GM23338 (cell line): Measurements from ENCODE around the gene KCMF1. TPM values are rescaled to one million over a fixed set of nuclear protein-coding genes. Genes with fewer than 3 reads are reported as not detected.

Experiments used
- ATAC-seq: fragments of 200-7000 bp; cut with Tn5 transposase; 3 replicates; pipeline ENCODE4 v1.9.1; 2020
- DNase-seq: peaks from one replicate; pipeline ENCODE4 v3.0.0-alpha.2; 2015; ENCODE audit warnings: low spot score
- H2AFZ ChIP-seq: fragments of 200-600 bp; sonication (generic); 2 replicates; pipeline ENCODE4 v1.8.0; 2016; ENCODE audit warnings: antibody characterized with exemption, mild to moderate bottlenecking, moderate library complexity
- H3F3A ChIP-seq: fragments of 200-600 bp; sonication (generic); replicated peaks from 2 replicates; pipeline ENCODE4 v1.8.0; 2017; ENCODE audit warnings: antibody characterized with exemption, mixed run types, low read depth
- H3K27ac ChIP-seq: fragments of 200-600 bp; sonication (generic); 2 replicates; pipeline ENCODE4 v1.6.1; 2016; ENCODE audit warnings: low read depth
- H3K27me3 ChIP-seq: fragments of 200-600 bp; sonication (generic); 2 replicates; pipeline ENCODE4 v1.8.0; 2016; ENCODE audit warnings: mild to moderate bottlenecking, mixed run types, moderate library complexity; ENCODE audit not compliant: insufficient read depth
- H3K36me3 ChIP-seq: fragments of 200-600 bp; sonication (generic); 2 replicates; pipeline ENCODE4 v1.8.0; 2016; ENCODE audit warnings: mild to moderate bottlenecking; ENCODE audit not compliant: insufficient read depth
- H3K4me1 ChIP-seq: fragments of 200-600 bp; sonication (generic); 2 replicates; pipeline ENCODE4 v1.8.0; 2016; ENCODE audit warnings: mild to moderate bottlenecking, moderate library complexity; ENCODE audit not compliant: insufficient read depth
- H3K4me2 ChIP-seq: fragments of 200-600 bp; sonication (generic); 2 replicates; pipeline ENCODE4 v1.7.1; 2017; ENCODE audit warnings: mixed run types
- H3K4me3 ChIP-seq: fragments of 200-600 bp; sonication (generic); 2 replicates; pipeline ENCODE4 v1.6.1; 2016; ENCODE audit warnings: mixed run types
- H3K79me2 ChIP-seq: fragments of 200-600 bp; sonication (generic); replicated peaks from 2 replicates; pipeline ENCODE4 v1.8.0; 2017; ENCODE audit warnings: mild to moderate bottlenecking; ENCODE audit not compliant: insufficient read depth
- H3K9me2 ChIP-seq: fragments of 200-600 bp; sonication (generic); 2 replicates; pipeline ENCODE4 v1.8.0; 2017; ENCODE audit not compliant: insufficient read depth
- H4K20me1 ChIP-seq: fragments of 200-600 bp; sonication (generic); replicated peaks from 2 replicates; pipeline ENCODE4 v1.8.0; 2017; ENCODE audit warnings: mild to moderate bottlenecking; ENCODE audit not compliant: insufficient read depth
- H3K27ac Mint-ChIP-seq: 2 replicates; pipeline ENCODE4 v1.8.0; 2020; ENCODE audit warnings: inconsistent platforms, mild to moderate bottlenecking, moderate library complexity, mixed read lengths
- H3K27me3 Mint-ChIP-seq: 3 replicates; pipeline ENCODE4 v1.8.0; 2022; ENCODE audit warnings: low read depth, mild to moderate bottlenecking, moderate library complexity, mixed read lengths, inconsistent platforms; ENCODE audit not compliant: insufficient read depth, poor library complexity
- H3K36me3 Mint-ChIP-seq: 3 replicates; pipeline ENCODE4 v1.8.0; 2021; ENCODE audit warnings: low read depth, mild to moderate bottlenecking, inconsistent platforms, moderate library complexity, mixed read lengths
- H3K4me1 Mint-ChIP-seq: 3 replicates; pipeline ENCODE4 v1.8.0; 2020; ENCODE audit warnings: mild to moderate bottlenecking, inconsistent platforms, mixed read lengths
- H3K4me3 Mint-ChIP-seq: 3 replicates; pipeline ENCODE4 v1.8.0; 2021; ENCODE audit warnings: moderate library complexity, mild to moderate bottlenecking, inconsistent platforms, mixed read lengths
- H3K9me3 Mint-ChIP-seq: 3 replicates; pipeline ENCODE4 v1.8.0; 2020; ENCODE audit warnings: moderate library complexity, mild to moderate bottlenecking, inconsistent platforms, mixed read lengths
- CREB1 ChIP-seq: fragments of 250-450 bp; sonication (Bioruptor Pico); IDR thresholded peaks from 2 replicates; pipeline ENCODE4 v1.5.0; 2020; ENCODE audit warnings: low read depth, mild to moderate bottlenecking, moderate library complexity
- CTCF ChIP-seq, 2 experiments: fragments of 200-600 bp in 1 of 2; sonication (generic) in 1 of 2; conservative IDR thresholded peaks; 2 replicates each; pipeline versions ENCODE4 v1.5.1 to v1.6.1; 2016 to 2017; ENCODE audit warnings: antibody characterized with exemption in 2 of 2, low read depth in 2 of 2, mild to moderate bottlenecking in 2 of 2, moderate library complexity in 1 of 2
- ETS1 ChIP-seq: IDR thresholded peaks from 2 replicates; pipeline ENCODE4 v1.6.1; 2016; ENCODE audit warnings: antibody characterized with exemption
- EZH2 ChIP-seq: fragments of 200-600 bp; sonication (generic); IDR thresholded peaks from one replicate; pipeline ENCODE4 v1.8.0; 2017; ENCODE audit warnings: antibody characterized with exemption, mild to moderate bottlenecking, low read depth; ENCODE audit not compliant: unreplicated experiment
- EZH2phosphoT487 ChIP-seq: fragments of 200-600 bp; sonication (generic); IDR thresholded peaks from one replicate; pipeline ENCODE4 v1.8.1; 2018; ENCODE audit warnings: antibody characterized with exemption; ENCODE audit not compliant: unreplicated experiment
- JUNB ChIP-seq: IDR thresholded peaks from one replicate; pipeline ENCODE4 v1.6.1; 2016; ENCODE audit warnings: antibody characterized with exemption; ENCODE audit not compliant: unreplicated experiment
- NANOG ChIP-seq: IDR thresholded peaks from 2 replicates; pipeline ENCODE4 v1.6.1; 2016; ENCODE audit warnings: antibody characterized with exemption, borderline replicate concordance
- POLR2AphosphoS5 ChIP-seq: IDR thresholded peaks from 2 replicates; pipeline ENCODE4 v1.6.1; 2016; ENCODE audit warnings: antibody characterized with exemption, low read depth
- REST ChIP-seq: IDR thresholded peaks from one replicate; pipeline ENCODE4 v1.6.1; 2018; ENCODE audit warnings: antibody characterized with exemption; ENCODE audit not compliant: unreplicated experiment
- STAT1 ChIP-seq: IDR thresholded peaks from one replicate; pipeline ENCODE4 v1.6.1; 2016; ENCODE audit warnings: antibody characterized with exemption; ENCODE audit not compliant: unreplicated experiment
- ZNF114 ChIP-seq: fragments of 250-450 bp; sonication (Bioruptor Pico); IDR thresholded peaks from 2 replicates; pipeline ENCODE4 v1.5.0; 2020; ENCODE audit warnings: mild to moderate bottlenecking, moderate library complexity
- ZNF331 ChIP-seq: fragments of 250-450 bp; sonication (Bioruptor Pico); IDR thresholded peaks from 2 replicates; pipeline ENCODE4 v1.5.0; 2020; ENCODE audit warnings: low read depth, mild to moderate bottlenecking, moderate library complexity
- ZNF462 ChIP-seq: fragments of 250-450 bp; sonication (Bioruptor Pico); IDR thresholded peaks from 2 replicates; pipeline ENCODE4 v1.5.0; 2020; ENCODE audit warnings: mild to moderate bottlenecking, moderate library complexity
- polyA plus RNA-seq: library from polyadenylated mRNA; unstranded; fragments of >200 nt; fragmentation: Nextera tagmentation; extraction: Ambion mirVana; gene quantifications from 2 replicates; pipeline ENCODE4 v1.2.1, GENCODE V29; 2016
- total RNA-seq: library from RNA; depleted of rRNA; stranded (reverse); fragments of >200 nt; shearing (Covaris generic); gene quantifications from 2 replicates; pipeline ENCODE4 v1.2.3, GENCODE V29; 2014

KCMF1 gene
- total and polyA plus RNA-seq, 2 experiments from 2014 or later, result 29.3 to 120 TPM

- DNase-seq, result no peak
- no peaks in the 10 kb centered on the region; the same call in 1 of the 2 replicates for H3K27me3 ChIP-seq
- no peaks in the 10 kb centered on the region for H3K9me2 ChIP-seq
- Mint-ChIP-seq H3K4me1 (peaks cover 30% of the 10 kb centered on the region), H3K36me3 (no peaks in the 10 kb centered on the region; the same call in 2 of the 3 replicates), H3K4me3 (no peak overlapping the region), H3K9me3 (no peaks in the 10 kb centered on the region), H3K27ac (no peak overlapping the region), H3K27me3 (peaks cover 11% of the 10 kb centered on the region)
- no peak overlapping the region for H3K27ac ChIP-seq
- 0 out of 2 replicates have a peak, but pooled peaks cover 2% of the 10 kb centered on the region for H3F3A ChIP-seq
- H3K4me3 ChIP-seq, result no peak overlapping the region
- H4K20me1 ChIP-seq, result no peaks in the 10 kb centered on the region
- H3K36me3 ChIP-seq, result no peaks in the 10 kb centered on the region
- no peak overlapping the region for H2AFZ ChIP-seq
- no peaks in the 10 kb centered on the region for H3K79me2 ChIP-seq
- no peak overlapping the region for H3K4me2 ChIP-seq
- ATAC-seq, result no peak
- peaks cover 11% of the 10 kb centered on the region for H3K4me1 ChIP-seq
- no peak for TF ChIP-seq REST
- TF ChIP-seq ZNF331, result no peak
- no peak for TF ChIP-seq POLR2AphosphoS5
- TF ChIP-seq ETS1, result no peak
- no peak for TF ChIP-seq ZNF462 (CRISPR knock-in tag)
- no peak for TF ChIP-seq CTCF (conservative IDR thresholded peaks at IDR 0.05; ENCODE audit: low read depth in 2 of 2)
- TF ChIP-seq EZH2, result no peak
- TF ChIP-seq JUNB, result no peak
- no peak for TF ChIP-seq EZH2phosphoT487
- no peak for TF ChIP-seq NANOG
- TF ChIP-seq CREB1 (CRISPR knock-in tag), result no peak
- TF ChIP-seq STAT1, result no peak
- no peak for TF ChIP-seq ZNF114
Measured at GRCh38 chr2:85063981-85064599, 93.1 kb downstream of the KCMF1 start.
